HG03103 (cell line): ENCODE results near the gene DPYSL4.

Source experiments
- ATAC-seq: cut with Tn5 transposase; IDR thresholded peaks from one replicate; pipeline ENCODE4 v1.9.1; 2021; ENCODE audit warnings: low read depth; ENCODE audit not compliant: unreplicated experiment

DPYSL4 gene

DNA sequence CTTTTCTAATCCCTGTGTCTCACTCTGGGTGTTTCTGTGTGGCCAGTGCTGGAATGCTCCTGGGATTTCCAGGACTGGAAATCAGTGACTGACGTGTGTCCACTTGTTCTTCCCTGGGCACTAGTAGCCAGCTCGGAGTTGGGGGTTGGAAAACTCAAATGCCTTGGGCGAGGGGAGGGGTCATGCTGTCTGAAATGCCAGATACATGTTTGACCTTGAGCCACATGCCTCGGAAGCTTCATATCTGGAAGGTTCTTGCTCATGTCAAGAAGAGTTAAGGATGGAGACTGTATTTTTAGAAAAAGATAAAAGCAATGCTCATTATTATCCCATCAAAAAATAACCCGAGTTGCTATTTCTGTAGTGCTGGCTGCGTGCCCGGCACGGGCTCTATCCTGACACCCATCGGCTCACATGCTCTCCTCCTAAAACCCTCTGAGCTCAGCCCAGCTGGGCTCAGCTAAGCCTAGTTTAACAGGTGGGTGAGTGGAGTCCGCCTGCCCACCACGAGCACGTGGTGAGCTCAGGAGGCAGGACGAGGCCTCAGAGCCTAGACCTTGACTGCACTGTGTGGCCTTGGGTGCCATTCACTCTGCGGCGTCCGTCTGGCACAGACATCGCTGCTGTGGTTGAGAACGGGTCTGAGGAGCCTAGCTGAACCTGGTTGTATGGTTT lies 6.4 kb downstream of the DPYSL4 start:
- ATAC-seq, result no peak

DNA sequence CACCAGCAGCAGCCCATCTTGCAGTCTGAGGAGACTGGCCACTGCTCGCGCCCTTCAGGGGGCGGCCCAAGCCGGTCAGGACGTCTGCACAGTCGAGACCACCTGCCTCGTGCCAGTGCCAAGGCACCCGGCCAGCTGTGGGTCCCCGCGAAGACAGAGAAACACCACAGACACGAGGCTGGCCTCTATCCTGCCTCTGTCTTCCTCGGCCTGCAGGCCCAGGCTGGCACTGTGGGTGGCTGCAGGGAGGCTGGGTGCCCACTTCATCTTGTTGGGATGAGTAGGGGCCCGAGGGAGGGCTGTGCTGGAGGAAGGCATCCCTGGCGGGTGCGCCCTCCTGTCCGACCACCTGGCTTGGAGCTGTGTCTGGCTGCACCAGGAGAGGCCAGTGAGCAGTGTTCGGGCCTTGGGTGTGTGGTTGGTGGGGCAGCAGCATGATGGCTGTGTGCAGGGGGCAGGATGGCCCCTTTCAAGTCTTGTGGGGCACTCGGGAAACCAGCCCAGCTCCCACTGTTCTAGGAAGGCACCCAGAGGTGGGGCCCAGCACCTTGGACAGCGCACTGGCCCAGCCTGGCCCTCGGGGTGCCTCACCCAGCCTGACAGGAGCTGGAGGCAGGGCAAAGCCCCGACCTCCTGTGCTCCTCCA lies 7.3 kb downstream of the DPYSL4 start:
- ATAC-seq, result no peak

DNA sequence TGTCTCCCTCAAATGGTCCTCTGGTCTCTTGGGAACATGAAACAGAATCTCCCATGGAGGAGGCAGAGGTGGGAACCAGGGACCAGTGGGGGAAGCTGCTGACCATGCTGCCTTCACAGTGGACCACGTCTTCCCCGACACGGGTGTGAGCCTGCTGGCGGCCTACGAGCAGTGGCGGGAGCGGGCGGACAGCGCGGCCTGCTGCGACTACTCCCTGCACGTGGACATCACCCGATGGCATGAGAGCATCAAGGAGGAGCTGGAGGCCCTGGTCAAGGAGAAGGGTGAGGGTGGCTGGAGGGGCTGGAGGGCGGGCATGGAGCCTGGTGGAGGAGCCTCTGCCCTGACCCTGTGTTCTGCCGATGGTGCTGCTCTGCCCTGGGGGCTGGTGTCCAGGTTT lies 8.0 kb downstream of the DPYSL4 start:
- ATAC-seq, result no peak

GRCh38 chr10:132195366-132196075 lies 8.8 kb downstream of the DPYSL4 start:
- ATAC-seq, result no peak

DNA sequence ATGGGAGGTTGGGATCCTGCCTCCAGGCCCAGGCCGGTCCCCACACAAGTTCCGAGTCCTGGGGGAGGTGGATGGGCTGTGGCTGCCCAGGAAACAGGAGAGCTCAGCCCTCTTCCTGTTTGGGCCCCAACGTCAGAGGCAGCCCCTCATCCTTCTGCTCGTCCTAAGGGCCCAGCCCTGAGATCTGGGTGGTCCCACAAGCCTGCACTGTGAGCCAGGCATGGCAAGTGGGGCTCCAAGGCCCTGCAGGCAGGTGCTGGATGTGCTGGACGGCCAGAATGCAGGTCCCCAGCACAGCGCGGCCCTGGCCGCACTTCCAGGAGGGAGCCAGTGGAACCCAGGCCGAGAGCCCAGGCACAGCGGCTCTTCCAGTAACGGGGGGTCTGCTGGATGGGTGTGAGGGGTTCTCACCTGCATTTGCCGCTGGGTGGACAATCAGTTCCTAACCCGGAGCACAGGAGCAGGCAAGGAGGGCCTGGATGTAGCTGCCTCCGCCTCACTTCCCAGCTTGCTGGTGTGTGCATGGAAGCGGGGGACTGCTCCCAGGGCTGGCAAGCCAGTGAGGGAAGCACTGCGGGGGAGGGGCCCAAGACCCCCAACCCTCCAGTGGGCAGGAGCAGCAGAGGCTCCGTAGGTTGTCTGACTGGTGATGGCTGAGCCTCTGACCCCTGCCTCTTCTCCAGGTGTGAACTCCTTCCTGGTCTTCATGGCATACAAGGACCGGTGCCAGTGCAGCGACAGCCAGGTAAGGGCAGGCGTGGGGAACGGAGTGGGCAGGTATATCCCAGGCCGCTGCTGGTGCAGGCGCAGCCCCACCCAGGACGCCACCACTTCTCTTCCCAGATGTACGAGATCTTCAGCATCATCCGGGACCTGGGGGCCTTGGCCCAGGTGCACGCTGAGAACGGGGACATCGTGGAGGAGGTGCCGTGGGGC lies 9.7 kb downstream of the DPYSL4 start:
- ATAC-seq, result no peak

DNA sequence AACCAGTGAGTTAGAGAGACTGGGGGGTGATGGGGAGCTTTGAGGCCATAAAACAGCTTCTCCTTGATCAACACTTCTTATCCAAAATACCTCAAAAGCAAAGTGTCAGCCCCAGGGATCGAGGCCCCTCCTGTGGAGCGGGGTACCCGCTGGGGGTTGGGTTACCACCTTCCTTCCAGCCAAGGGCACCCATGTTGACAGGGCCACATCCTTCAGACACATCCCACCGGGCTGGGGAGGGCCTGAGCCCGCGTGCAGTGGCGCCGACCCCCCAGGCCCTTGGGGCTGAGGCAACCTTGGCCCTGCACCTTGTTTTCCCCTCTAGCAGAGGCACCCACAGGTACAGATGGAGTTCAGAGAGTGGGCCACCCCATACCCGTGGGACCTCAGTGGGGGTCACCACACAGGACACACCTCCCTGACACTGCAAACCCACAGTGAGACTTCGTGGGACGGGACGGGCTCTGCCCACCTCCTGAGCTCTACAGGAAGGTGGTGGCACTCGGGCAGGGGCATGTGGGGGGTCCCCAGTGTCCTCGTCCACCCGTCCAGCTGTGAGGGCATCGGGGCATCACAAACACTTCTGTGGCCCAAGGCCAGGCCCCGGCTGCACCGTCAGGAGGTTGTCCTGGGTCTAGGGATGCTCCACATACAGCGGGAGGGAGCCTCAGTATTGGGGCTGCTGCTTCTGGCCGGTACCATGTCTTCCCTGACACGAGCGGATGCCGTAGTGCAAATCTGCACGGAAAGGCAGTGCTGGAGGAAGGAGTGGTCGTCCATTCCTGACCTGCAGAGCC lies 10.7 kb downstream of the DPYSL4 start:
- no peak for ATAC-seq

GRCh38 chr10:132198068-132198370 lies 11.3 kb downstream of the DPYSL4 start:
- no peak for ATAC-seq

- no peak for ATAC-seq
Observed at GRCh38 chr10:132198381-132199181, 11.8 kb downstream of the DPYSL4 start.

- ATAC-seq, result no peak
Observed at GRCh38 chr10:132199268-132199853, 12.6 kb downstream of the DPYSL4 start.

DNA sequence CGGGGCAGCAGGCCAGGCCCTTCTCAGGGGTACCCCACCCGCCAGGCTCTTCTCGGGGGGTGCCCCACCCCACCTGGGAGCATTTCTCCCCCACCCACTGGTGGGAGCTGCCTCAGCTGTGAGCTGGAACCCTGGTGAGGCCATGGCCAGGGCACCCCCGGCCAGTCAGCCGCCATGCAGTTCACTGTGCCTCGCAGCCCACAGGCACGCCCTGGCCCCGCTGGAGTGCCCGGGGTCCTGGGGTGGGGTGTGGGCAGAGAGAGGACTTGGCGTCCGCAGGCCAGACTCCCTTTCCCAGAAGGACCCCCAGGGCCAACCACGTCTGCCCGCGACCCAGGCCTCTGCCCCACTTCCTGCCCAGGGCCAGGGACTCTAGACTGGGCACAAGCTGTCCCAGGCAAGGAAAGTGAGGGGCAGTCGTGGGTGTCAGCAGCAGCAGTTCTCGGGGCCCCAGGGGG lies 13.1 kb downstream of the DPYSL4 start:
- no peak for ATAC-seq

- no peak for ATAC-seq
Observed at GRCh38 chr10:132200344-132201110, 13.8 kb downstream of the DPYSL4 start.

DNA sequence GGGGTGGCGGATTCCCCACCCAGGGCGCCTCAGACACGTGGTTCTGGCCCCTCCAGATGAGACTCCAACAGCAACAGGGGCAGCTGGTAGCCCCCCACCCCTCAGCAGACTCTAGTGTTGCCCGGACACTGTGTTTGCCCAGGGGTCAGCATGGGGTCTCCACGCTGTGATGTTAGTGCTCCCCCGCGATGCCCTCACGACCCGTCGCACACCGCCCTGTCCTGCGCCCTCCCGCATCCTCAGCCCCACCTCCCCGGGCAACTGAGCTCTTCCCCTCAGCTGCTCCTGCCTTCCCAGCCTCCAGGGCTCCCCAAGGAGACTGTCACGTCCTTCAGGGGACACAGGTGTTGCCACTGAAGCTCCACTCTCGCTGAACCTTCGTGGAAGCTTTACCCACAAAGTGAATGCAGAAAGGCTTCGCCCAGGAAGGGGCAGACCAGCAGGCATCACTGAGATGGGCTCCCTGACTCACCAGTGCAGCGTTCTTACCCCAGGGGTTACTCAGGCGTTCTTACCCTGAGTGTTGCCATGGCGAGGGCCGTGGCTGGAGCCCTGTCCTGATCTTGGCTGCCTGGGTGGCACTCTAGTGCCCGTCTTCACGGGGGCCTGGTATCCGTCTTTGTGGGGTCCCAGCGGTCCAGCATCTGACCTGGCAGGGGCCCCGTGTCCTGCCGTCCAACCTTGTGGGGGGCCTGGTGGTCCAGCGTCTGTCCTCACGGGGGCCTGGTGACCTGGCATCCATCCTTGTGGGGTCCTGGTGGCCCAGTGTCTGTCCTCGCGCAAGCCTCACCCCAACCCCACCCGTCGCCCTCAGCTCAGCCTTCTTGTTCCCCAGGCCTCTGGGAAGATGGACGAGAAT lies 14.6 kb downstream of the DPYSL4 start:
- no peak for ATAC-seq

DNA sequence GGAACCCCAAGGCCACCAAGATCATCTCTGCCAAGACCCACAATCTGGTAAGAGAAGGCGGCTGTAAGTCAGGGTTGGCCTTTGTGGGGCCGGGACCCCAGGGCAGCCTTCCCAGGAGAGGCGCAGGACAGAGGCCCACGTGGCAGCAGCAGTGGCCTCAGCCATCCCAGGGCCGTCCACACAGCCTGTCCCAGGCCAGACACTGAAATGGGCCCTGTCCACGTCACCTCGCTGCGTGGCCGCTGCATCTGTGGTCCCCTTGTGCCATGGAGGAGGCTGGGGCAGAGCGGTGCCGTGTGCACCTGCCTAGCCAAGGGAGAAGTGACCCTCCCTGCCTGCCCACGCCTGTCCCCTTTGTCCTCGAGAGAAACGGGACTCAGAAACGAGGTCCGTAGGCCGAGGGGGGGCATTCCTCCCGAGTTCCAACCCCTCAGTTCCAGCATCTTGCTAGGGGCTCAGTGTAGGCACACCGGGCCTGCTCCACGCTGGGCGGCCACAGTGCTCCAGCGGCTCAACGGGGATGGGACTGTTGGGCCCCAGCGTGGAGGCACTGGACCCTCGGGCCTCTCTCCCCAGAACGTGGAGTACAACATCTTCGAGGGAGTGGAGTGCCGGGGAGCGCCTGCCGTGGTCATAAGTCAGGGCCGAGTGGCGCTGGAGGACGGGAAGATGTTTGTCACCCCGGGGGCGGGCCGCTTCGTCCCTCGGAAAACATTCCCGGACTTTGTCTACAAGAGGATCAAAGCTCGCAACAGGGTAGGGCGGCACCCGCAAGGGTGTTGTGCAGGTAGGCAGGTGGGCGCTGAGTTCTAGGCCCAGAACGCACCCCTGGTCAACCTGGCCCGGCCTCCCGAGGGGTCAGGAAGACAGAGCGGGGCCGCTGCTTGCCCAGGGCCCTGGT lies 15.6 kb downstream of the DPYSL4 start:
- no peak for ATAC-seq

- ATAC-seq, result no peak
Observed at GRCh38 chr10:132203256-132204077, 16.7 kb downstream of the DPYSL4 start.

DNA sequence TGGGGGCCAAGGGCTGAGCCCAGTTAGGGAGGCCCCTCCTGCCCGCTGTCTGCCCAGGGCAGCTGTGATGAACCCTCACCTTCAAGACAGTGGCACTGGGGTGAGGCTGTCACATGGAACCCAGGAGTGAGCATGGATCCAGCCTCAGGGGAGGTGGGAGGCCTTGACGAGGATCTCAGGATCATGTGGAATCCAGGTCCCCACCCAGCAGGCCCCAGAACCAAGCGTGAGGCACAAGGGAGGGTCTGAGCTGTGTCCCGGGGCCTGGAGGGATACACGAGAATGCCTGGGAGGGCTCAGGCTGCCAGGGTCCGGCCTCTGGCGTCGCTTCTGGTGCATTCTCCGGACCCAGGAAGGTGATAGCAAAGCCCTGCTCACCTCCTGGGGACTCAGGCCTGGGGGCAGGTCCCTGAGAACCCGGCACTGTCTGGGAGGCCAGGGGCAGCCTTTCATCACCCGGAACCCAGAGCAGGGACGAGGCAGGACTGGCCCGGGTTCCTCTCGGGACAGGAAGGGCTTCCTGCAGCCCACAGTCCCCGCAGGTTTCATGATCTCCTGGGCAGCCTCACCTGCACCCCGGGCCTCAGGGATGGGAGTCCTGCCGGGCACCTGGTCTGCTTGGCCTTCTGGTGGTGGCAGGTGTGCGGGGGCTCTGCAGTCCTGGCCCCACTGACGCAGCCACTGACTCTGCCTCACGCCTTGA lies 17.5 kb downstream of the DPYSL4 start:
- no peak for ATAC-seq
